Brain pericyte (primary cell): Measurements from ENCODE around the gene OVOL1.

Source experiments
- DNase-seq: peaks from one replicate; pipeline ENCODE4 v3.0.0-alpha.2; 2012; ENCODE audit warnings: low read depth, low spot score

The OVOL1 gene

DNA sequence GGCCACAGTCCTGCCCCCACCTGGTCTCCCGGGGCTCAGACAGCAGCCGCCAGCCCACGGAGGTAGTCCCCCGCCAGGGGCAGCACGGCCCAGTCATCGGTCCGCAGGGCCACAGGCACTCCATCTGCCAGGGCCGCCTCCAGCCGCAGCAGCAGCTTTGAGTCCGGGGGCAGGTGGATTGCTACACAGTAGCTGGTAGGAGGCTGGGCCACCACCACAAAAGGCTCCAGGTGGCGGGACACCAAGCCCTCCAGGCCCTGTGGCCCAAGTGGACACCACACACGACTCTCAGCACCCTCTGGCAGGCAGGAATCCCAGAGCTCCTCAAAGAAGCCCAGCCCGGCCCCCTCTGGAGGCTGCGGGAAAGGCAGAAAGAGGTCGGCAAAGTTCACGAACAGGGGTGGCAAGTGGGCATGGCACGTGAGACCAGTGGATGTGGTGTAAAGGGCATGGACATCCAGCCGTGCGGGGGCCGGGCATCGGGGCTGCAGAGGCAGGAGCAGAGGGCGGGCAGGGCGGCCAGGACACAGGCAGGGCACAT is 9.0 kb upstream of the OVOL1 start:
- DNase-seq, result no peak

DNA sequence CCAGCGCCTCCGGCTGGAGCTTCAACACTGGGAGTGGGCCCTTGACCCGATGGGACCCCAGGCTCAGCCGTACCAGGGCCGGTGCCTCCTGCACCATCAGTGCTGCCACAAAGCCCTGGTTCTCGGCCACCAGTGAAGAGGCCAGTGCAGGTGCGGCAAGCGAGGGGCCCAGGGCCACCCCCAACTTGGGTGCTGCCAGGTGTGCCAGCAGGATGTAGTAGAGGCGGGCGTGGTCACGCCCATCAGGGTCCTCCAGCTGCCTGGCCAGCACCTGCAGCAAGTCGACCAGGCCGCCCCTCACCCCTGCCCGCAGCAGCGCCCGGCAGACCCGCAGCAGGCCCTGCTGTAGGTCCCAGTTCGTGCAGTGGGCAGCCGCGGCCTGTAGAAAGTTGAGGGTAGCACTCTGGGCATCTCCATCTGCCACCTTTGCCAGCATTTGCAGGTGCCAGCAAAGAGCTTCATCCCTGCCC is 8.4 kb upstream of the OVOL1 start:
- no peak for DNase-seq

DNA sequence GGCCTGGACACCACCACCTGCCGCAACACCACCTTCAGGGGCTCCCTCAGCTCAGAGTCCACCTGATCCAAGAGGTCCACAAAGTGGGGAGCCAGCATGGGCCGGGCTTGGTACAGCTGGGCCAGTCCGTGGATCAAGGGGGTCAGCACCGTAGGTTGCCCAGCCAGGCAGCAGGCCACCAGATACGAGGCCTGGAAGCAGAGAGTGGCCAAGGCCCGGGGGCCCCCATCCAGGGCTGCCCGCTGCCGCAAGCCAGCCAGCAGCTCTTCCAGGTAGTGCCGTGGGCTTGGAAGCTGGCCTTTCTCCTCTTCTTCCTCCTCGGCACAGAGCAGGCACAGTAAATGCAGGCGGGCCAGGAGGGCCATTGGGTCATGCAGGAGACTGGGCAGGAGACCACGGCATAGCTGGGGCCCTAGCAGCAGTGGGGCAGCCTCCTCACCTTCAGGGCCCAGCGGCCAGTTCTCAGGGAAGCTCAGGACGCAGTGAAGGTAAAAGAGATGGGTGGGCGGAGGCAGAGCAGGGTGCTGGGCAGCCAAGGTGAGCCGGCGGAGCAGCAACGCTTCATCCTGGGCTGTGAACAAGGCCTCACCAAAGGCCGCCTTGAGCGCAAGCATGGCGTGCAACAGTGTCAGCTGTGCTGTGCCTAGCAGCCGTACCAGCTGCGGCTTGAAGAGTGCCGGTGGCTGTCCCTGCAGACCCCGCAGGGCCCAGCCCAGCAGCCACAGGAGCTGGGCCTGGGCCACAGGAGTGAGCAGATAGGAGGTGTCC is 7.8 kb upstream of the OVOL1 start:
- DNase-seq, result no peak

DNA sequence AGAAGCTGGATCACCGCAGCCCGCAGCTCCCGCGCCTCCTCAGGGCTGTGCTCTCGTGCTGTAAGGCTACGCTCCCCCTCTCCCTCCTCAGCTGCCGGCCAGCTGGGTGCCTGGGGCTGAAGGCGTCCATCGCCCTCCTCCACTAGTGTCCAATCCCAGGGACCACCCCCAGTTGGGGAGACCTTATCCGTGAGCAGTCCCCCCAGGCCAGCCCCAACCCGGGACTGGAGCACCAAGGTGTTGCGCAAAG is 7.3 kb upstream of the OVOL1 start:
- no peak for DNase-seq

GRCh38 chr11:65779919-65780769 is 6.7 kb upstream of the OVOL1 start:
- no peak for DNase-seq

DNA sequence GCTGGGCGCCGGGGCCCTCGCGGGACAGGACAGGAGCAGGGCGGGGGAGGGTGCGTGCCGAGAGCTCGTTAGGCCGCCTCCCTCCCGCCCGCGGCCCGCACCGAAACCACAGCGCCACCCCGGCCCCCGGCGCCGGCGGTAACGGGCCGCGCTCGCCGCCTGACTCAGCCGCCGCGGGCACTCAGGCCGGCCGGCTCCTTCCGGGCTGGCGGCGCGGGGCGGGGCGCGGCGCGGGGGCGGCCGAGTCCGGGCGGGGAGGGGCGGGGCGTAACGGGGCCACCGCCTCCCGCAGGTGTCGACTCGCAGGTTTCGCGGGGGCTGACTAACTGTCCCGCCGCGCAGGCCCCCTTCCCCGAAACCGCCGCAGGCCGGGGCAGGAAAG is 6.1 kb upstream of the OVOL1 start, which contains the start of gene AP5B1:
AP5B1 (minus strand) TSS at position 207 of the 382 bp plus-strand sequence. CDS start 385 bp downstream, outside the sequence.
- no peak for DNase-seq

DNA sequence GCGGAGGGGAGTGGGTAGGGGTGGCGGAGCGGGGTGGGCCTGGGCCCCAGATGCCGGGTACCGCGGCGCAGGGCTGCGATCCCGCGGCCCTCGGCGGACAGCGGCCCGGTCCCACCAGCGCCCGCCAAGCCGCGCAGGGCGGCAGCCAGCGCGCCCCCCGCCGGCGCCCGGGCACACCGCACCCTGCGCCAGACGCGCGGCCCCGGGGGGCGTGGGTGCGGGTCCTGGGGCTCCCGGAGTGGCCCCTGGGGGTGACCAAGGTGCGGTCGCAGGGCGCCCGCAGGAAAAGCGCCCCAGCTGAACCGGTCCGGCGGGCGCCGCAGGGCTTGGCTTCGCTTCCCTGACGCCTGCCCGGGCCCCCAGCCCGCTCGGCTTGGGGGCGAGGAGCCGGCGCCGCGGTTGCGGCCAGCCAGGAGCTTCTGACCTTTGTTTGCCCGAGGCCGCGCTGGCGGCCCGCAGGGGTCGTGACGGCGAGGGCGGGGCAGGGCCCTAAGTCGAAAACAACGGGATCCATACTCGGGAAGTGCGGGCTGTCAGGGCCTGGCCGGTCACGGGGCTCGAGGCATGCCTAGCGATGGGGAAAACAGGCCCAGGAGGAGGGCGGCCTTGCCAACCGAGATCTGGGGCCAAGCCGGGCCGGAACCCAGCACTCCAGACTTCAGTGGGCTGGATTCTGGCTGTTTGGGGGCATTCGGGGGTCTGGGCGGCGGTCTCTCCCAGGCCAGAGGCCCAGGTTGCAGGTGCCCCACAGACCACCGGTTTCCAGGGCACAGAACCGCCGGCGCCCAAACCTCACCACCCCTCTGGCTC is 5.5 kb upstream of the OVOL1 start:
- DNase-seq, result no peak

DNA sequence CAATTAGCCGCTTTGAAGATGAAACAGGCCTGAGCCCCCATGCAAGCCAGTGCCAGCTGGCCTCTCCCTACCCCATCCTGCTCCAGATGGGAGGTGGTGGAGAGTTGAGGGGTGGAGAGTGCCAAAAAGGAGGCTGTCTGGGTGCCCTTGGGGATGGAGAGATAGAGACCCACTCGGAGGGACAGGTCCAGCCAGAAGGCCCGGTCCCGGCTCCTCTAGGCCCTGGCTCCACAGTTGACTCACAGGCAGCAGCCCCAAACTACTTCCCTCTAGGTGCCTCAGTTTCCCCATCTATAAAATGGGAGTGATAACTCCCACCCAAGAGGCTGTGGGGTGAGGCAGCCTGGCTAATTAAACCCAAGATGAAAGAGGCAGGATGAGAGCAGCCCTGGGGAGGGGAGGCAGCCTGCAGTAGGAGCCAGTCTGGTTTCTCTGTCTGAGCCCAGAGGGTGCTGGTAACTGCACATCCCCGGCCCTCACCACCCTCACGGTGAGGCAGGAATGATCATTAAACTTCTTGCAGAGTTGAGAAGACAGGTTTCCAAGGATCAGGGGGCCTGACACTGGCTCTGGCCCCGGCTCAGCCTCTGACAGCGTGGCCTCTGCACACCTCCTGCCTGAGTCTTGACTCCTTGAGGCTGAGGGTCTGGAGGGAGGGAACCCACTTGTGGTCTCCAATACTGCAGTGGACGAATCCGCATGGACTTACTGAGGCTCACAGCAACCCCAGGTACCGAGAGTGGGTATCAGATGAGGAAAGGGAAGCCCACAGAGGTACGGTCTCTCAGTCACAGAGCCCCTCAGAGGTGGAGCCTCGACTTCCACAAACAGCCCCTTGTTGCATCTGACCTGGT is 4.7 kb upstream of the OVOL1 start:
- DNase-seq, result no peak

DNA sequence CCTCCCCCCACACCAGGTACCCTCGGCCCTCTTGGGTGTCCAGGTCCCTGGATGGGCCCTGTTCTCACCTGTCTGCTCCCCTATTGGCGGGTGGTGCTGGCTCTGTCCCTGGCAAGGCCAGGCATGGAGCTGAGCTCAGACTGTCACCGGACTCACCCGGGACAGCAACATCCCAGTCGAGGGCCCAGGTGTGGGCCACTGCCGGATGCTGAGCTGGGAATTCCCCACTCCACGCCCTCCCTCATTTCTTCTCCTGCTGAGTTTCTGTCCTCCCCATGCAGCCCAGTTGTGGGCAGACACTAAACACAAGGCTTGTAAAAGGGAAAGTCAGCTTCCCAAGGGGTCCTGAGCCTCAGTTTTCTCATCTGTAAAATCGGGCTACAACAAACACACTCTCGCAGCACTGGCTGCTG is 4.0 kb upstream of the OVOL1 start:
- DNase-seq, result no peak

DNA sequence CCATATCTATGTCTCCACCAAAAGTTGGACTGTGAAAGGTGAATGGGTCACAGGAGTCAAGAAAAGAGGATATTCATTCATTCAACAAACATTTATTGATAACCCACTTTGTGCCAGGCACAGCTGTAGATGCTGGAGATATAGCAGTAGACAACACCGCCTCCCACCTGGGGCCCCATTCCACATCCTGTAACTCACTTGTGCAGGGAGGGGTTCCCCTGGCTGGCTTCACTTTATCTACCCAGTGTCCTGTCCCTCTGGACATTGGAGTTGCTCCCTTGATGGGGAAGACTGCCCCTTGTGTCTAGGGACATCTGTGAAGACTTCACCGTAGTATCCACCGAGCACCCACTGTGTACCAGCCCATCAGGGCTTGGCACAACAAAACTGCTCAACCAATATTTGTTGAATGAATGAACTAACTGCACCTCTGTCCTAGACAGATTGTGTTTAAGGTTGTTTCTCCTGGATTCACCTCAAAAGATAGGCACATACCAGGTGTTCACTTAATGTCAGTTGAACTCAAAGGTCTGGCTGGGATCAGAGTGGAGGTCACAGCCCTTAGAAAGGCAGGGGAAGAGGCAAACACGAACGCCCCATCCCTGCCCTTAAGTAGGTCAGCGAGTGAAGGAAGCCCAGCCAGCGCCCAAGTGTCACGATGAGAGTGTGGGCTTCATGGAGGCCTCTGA is 1.4 kb upstream of the OVOL1 start:
- no peak for DNase-seq

DNA sequence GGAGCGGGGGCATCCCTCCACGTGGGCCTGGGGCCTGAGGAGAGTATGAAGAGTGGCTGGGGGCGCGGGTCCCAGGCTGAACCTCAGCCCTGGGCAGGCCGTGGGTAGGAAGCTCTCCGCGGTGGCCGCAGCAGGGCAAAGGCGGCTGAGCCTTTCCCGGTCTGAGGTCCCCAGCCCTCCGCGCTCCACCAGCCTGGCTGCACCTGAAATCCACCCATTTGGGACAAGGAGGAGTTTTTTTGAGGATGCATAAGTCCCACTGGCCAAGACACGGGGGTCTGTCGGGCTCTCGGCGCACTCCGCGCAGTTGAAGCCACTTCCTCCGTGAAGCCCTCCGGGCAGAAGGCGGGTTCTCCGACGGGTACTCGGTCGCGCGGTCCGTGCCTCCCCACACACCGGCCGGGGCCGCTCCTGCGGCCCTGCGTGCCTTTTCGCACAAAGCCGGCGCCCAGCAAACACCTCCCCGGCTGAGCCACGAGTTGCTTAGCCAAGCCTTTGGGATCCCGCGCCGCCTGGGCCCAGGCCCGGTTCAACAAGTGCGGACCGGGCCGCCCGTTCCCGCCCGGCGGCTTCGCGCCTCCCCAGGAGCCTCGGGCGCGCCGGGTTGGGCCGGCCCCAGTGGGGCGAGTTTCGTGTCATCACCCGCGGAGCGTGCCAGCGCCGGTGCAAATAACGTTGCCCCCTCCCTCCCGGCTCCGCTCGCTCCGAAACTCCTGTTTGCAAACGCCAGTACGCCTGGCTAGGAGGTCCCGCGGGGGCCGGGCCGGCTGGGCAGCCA is 666 bp upstream of the OVOL1 start:
- DNase-seq, result no peak

DNA sequence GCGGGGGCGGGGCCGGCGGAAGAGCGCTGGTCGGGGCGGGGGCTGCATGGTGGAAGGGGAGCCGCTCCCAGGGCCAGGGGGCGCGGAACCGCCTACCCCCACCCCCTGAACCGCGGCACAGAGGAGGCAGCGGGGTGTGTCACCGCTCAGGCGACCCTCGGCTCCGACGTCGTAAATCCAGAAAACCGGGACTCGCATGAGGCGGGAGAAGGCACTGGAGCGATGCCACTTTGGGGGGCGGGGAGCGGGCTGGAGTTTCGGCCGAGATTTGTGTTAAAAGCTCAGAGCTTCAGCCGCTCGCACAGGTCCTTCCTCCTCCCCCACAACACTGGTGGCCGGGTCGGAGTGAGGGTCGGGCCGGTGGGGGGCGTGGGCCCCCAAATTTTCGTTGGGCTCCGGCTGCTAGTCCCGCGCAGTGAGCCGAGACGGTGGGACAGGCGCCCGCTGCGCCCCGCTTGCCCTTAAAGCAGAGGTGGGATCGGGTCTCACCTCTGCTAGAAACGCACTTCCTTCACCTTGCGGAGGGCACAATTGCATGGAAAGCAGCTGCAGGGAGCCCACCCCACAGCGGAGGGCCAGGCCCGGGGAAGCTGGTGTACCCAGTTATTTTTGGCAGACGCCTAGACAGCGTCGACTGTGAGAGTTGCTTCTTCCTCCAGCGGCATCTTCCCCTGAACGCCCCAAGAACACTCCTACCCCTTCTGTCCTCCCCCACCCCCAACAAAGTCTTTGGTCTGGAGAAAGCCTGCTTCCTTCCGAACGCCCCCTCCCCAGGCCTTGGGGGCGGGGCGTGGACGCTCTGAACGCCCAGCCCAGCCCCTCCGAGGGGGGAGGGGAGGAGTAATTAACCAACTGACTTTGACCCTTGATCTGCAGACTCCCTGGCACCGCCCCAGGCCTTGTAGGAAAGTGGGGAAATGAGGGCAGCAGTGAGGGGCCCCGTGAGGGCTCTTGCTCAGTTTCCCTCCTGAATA is 1.1 kb downstream of the OVOL1 start:
- DNase-seq, result no peak

GRCh38 chr11:65788821-65789220 is 2.0 kb downstream of the OVOL1 start:
- DNase-seq, result no peak

- no peak for DNase-seq
These were observed 2.6 kb downstream of the OVOL1 start for GRCh38 chr11:65789230-65790103.

GRCh38 chr11:65790104-65790901 is 3.4 kb downstream of the OVOL1 start:
- no peak for DNase-seq

DNA sequence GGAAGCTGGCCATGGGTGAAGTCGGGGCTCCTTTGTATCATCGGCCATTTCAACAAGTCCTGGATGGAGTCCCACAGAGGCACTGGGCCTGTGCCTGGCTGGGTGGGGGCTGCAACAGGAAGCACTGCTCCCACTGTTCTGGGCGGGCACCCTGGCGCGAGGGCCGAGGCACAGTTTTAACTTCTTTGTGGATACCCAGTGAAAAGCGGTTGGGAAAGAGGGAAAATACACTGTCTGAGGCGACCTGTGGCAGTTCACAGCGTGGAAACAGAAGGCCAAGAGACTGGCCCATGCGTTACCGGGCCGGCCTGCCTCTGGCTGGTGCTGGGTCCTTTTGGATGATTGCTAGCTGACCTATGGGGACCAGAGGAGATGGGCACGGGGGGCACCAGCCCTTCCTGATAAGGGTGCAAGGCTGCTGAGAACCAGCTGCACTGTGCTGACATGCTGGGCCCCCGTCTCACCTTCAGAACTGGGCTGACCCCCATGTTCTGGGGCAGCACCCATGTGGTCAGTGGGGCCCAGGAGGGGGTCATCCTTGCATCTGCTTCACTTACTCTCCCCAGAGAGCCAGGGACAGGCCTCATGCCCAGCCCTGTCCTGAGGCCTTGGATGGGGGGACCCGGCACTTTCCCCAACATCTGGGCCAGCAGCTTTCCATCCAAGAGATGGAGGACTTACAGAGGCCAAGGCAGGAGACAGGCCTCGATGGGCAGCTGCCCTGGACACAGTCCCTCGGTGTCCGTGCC is 4.2 kb downstream of the OVOL1 start:
- no peak for DNase-seq
